Erythroblast (primary cell): Measurements from ENCODE around the gene GALR3.

Experiments
- GATA1 ChIP-seq: IDR thresholded peaks from 2 replicates; pipeline ENCODE4 v1.6.1; 2011; ENCODE audit warnings: low read depth, mild to moderate bottlenecking, control low read depth, low read length, moderate library complexity
- POLR2A ChIP-seq: IDR thresholded peaks from 2 replicates; pipeline ENCODE4 v1.6.1; 2011; ENCODE audit warnings: mild to moderate bottlenecking, low read length

DNA sequence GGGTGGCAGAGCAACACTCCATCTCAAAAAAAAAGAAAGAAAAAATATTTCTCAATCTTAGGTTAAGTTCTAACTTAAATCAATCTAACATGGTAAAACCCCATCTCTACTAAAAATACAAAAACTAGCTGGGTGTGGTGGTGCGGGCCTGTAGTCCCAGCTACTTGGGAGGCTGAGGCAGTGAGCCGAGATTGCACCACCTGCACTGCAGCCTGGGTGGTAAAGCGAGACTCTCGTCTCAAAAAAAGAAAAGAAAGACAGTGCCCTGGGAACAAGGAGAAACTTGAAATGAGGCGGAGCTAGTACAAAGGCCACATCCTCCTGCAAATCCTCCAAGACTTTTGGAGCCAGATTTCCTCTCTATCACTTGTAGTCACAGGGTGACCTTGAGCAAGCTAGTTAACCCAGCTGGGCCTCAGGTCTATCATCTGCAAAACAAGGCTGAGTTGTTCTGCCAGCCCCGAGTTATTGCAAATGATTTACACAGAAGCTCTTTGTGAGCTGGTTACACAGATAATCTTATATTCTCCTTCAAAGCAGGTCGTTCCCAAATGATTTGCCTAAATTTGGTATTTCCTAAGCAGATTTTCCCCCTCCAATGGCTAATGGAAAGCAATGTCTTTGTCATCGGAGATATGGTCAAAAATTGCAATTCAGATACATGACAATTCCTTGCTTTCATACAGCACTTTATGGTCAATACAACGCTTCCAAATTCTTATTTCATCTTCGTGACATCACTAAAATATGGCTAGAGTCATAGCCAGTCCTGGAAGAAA lies 19.0 kb downstream of the GALR3 start:
- TF ChIP-seq POLR2A (no peak), GATA1 (no peak)
